ENCODE data around the gene NFYA. TPM values are rescaled to one million over a fixed set of nuclear protein-coding genes. Genes with fewer than 3 reads are reported as not detected.

The NFYA gene
- total and polyA plus RNA-seq, 4 donors, result 2.2 to 28.4 (median 10.1) TPM

DNA sequence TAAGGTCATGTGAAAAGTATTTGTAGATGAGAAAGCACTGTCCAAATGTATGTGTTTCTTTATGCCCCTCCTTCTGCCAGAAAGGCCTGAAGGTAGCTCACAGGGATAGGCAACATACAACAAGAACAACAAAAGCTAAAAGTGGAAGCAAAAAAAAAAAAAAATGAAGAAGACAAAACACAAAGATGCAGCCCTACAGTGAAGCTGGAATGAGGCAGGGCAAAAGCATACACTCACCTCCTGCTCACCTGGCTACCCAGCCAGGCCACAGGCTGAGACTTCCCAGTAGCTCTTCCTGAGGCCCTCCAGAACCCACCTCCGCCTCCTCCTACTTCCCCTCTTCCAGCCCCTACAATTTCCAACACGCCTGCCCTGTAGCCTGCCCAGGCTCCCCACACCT, 36.2 kb upstream of the NFYA start:
- Histone ChIP-seq H3K27ac (ENCODE audit: low read depth in 1 of 2, low read length in 2 of 2) (peak overlapping the region in 1 of 2 donors; percentile 43), H3K4me1 (ENCODE audit: control insufficient read depth in 4 of 4, insufficient read depth in 4 of 4, low read length in 3 of 4) (peaks cover 14 to 64% (median 47%) of the 10 kb centered on the region in 4 donors), H3K9ac (ENCODE audit: low read depth in 1 of 2, low read length in 2 of 2) (no peak overlapping the region), H3K4me3 (ENCODE audit: low read depth in 1 of 3, low read length in 3 of 3) (peak overlapping the region in 2 of 3 donors; percentile 5 to 83), H3K36me3 (ENCODE audit: control insufficient read depth in 4 of 4, insufficient read depth in 3 of 4, low read depth in 1 of 4, low read length in 3 of 4) (peaks cover 8 to 25% (median 13%) of the 10 kb centered on the region in 4 donors), H3K9me3 (ENCODE audit: control insufficient read depth in 4 of 4, low read length in 3 of 4) (no peaks in the 10 kb centered on the region), H3K27me3 (ENCODE audit: control insufficient read depth in 4 of 4, insufficient read depth in 4 of 4, low read length in 3 of 4) (no peaks in the 10 kb centered on the region)
- no peak for DNase-seq (ENCODE audit: low spot score)
- TF ChIP-seq NR2F2 (IDR thresholded peaks at IDR 0.05) (no peak), RXRA (IDR thresholded peaks at IDR 0.05) (no peak), GABPA (IDR thresholded peaks at IDR 0.05 in 1 of 2, conservative IDR thresholded peaks at IDR 0.05 in 1 of 2) (no peak), RAD21 (IDR thresholded peaks at IDR 0.05) (no peak), YY1 (IDR thresholded peaks at IDR 0.05) (no peak), SP1 (IDR thresholded peaks at IDR 0.05) (no peak), FOXA2 (IDR thresholded peaks at IDR 0.05) (no peak), TAF1 (conservative IDR thresholded peaks at IDR 0.05) (no peak), EGR1 (IDR thresholded peaks at IDR 0.05; ENCODE audit: low read depth in 2 of 2) (no peak), HNF4A (conservative IDR thresholded peaks at IDR 0.05) (no peak), JUND (IDR thresholded peaks at IDR 0.05) (no peak)
- TF ChIP-seq, protein P1, sequence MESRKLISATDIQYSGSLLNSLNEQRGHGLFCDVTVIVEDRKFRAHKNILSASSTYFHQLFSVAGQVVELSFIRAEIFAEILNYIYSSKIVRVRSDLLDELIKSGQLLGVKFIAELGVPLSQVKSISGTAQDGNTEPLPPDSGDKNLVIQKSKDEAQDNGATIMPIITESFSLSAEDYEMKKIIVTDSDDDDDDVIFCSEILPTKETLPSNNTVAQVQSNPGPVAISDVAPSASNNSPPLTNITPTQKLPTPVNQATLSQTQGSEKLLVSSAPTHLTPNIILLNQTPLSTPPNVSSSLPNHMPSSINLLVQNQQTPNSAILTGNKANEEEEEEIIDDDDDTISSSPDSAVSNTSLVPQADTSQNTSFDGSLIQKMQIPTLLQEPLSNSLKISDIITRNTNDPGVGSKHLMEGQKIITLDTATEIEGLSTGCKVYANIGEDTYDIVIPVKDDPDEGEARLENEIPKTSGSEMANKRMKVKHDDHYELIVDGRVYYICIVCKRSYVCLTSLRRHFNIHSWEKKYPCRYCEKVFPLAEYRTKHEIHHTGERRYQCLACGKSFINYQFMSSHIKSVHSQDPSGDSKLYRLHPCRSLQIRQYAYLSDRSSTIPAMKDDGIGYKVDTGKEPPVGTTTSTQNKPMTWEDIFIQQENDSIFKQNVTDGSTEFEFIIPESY (IDR thresholded peaks at IDR 0.05), result no peak
- TF ChIP-seq, protein P2, sequence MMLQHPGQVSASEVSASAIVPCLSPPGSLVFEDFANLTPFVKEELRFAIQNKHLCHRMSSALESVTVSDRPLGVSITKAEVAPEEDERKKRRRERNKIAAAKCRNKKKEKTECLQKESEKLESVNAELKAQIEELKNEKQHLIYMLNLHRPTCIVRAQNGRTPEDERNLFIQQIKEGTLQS (IDR thresholded peaks at IDR 0.05), result no peak
- TF ChIP-seq, protein P3, sequence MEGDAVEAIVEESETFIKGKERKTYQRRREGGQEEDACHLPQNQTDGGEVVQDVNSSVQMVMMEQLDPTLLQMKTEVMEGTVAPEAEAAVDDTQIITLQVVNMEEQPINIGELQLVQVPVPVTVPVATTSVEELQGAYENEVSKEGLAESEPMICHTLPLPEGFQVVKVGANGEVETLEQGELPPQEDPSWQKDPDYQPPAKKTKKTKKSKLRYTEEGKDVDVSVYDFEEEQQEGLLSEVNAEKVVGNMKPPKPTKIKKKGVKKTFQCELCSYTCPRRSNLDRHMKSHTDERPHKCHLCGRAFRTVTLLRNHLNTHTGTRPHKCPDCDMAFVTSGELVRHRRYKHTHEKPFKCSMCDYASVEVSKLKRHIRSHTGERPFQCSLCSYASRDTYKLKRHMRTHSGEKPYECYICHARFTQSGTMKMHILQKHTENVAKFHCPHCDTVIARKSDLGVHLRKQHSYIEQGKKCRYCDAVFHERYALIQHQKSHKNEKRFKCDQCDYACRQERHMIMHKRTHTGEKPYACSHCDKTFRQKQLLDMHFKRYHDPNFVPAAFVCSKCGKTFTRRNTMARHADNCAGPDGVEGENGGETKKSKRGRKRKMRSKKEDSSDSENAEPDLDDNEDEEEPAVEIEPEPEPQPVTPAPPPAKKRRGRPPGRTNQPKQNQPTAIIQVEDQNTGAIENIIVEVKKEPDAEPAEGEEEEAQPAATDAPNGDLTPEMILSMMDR (IDR thresholded peaks at IDR 0.05; ENCODE audit: low read depth, low read length, missing input control), result no peak
- TF ChIP-seq, protein P4, sequence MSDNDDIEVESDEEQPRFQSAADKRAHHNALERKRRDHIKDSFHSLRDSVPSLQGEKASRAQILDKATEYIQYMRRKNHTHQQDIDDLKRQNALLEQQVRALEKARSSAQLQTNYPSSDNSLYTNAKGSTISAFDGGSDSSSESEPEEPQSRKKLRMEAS (IDR thresholded peaks at IDR 0.05), result no peak
- 94% methylated on average over 2 of the region's 2 CpGs for WGBS

DNA sequence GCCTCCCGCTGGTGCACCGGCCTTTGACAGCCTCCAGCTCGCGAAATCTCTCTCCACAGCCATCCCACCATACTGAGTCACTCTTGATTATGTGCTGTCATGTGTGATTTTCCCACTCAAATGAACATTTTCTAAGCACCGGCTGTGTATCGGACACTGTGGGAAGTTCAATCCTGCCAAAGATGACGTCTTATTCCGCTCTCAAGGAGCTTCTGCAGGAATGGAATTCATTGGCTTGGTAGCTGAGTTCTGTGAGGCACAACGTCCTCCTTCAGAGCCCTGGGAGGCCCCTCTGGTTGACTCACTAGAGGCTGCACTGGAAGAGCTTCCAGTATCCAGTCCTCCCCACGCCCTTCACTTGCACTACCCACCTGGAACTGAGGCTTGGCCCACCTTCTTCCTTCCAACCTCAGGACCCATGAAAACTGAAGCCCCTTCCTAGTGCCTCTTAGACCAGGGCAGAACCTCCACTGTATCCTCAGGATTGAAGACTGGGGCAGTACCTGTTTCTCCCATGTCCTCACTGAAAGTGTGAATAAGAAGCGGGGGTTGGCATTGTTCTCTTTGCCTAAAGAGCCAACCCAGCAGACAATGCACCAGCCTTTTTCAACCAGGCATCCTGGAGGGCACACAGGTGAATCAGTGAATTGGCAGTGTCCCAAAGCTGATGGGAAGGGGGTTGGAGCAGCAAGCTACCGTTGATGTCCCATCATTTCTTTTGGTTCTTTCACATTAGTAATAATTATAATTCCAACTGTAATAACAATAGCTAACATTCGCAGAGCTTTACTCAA, 35.5 kb upstream of the NFYA start:
- TF ChIP-seq HNF4G (IDR thresholded peaks at IDR 0.05) (no peak), RXRA (IDR thresholded peaks at IDR 0.05) (no peak), GABPA (IDR thresholded peaks at IDR 0.05 in 1 of 2, conservative IDR thresholded peaks at IDR 0.05 in 1 of 2) (no peak), NR2F2 (IDR thresholded peaks at IDR 0.05) (no peak), HNF4A (conservative IDR thresholded peaks at IDR 0.05) (no peak), RAD21 (IDR thresholded peaks at IDR 0.05) (no peak), TAF1 (conservative IDR thresholded peaks at IDR 0.05) (no peak), YY1 (IDR thresholded peaks at IDR 0.05) (no peak), FOXA1 (IDR thresholded peaks at IDR 0.05) (no peak)
- TF ChIP-seq, protein P5, sequence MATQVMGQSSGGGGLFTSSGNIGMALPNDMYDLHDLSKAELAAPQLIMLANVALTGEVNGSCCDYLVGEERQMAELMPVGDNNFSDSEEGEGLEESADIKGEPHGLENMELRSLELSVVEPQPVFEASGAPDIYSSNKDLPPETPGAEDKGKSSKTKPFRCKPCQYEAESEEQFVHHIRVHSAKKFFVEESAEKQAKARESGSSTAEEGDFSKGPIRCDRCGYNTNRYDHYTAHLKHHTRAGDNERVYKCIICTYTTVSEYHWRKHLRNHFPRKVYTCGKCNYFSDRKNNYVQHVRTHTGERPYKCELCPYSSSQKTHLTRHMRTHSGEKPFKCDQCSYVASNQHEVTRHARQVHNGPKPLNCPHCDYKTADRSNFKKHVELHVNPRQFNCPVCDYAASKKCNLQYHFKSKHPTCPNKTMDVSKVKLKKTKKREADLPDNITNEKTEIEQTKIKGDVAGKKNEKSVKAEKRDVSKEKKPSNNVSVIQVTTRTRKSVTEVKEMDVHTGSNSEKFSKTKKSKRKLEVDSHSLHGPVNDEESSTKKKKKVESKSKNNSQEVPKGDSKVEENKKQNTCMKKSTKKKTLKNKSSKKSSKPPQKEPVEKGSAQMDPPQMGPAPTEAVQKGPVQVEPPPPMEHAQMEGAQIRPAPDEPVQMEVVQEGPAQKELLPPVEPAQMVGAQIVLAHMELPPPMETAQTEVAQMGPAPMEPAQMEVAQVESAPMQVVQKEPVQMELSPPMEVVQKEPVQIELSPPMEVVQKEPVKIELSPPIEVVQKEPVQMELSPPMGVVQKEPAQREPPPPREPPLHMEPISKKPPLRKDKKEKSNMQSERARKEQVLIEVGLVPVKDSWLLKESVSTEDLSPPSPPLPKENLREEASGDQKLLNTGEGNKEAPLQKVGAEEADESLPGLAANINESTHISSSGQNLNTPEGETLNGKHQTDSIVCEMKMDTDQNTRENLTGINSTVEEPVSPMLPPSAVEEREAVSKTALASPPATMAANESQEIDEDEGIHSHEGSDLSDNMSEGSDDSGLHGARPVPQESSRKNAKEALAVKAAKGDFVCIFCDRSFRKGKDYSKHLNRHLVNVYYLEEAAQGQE (IDR thresholded peaks at IDR 0.05), result no peak
- TF ChIP-seq, protein P3 (IDR thresholded peaks at IDR 0.05; ENCODE audit: low read depth, low read length, missing input control), result no peak
- TF ChIP-seq, protein P1 (IDR thresholded peaks at IDR 0.05), result no peak
- H3K27ac ChIP-seq (ENCODE audit: low read depth in 1 of 2, low read length in 2 of 2), result peak overlapping the region in 1 of 2 donors; percentile 43
- H3K36me3 ChIP-seq (ENCODE audit: control insufficient read depth in 4 of 4, insufficient read depth in 3 of 4, low read depth in 1 of 4, low read length in 3 of 4), result peaks cover 7 to 22% (median 11%) of the 10 kb centered on the region in 4 donors
- WGBS, result 85% methylated on average over 13 of the region's 13 CpGs
- H3K4me3 ChIP-seq (ENCODE audit: low read depth in 1 of 3, low read length in 3 of 3), result peak overlapping the region; percentile 54 to 83 (median 82)
- H3K27me3 ChIP-seq (ENCODE audit: control insufficient read depth in 4 of 4, insufficient read depth in 4 of 4, low read length in 3 of 4), result no peaks in the 10 kb centered on the region
- H3K9me3 ChIP-seq (ENCODE audit: control insufficient read depth in 4 of 4, low read length in 3 of 4), result no peaks in the 10 kb centered on the region
- peaks cover 14 to 64% (median 47%) of the 10 kb centered on the region in 4 donors for H3K4me1 ChIP-seq (ENCODE audit: control insufficient read depth in 4 of 4, insufficient read depth in 4 of 4, low read length in 3 of 4)
- no peak overlapping the region for H3K9ac ChIP-seq (ENCODE audit: low read depth in 1 of 2, low read length in 2 of 2)
- DNase-seq (ENCODE audit: low spot score), result no peak
